ENCODE measurements around the gene SPATA3. TPM values are rescaled to one million over a fixed set of nuclear protein-coding genes. Genes with fewer than 3 reads are reported as not detected.

The SPATA3 gene
- polyA plus RNA-seq, 3 donors = not detected

DNA sequence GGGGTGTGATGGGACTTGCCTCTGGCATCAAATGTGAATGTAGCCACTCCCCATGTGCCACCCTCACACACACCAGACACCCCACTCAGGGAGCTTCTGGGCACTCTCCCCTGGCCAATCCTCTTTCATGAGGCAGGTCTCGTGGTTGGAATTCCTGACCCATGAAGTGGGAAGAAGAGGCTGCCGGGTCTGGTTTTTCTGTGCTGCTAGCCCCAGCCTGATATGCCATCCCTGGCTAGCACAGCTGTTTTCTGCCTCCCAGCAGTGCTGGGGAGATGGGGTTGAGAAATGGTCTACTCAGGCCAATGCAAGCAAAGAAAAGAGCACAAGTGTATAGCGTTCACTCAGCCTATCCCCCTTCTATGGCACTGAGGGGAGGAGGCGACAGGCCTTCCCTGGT lies 40.2 kb downstream of the SPATA3 start:
- H3K36me3 Mint-ChIP-seq = no peaks in the 10 kb centered on the region
- Histone ChIP-seq H3K9me3 (replicated peaks in 1 of 2; ENCODE audit: control insufficient read depth in 1 of 2, insufficient read depth in 1 of 2, low read length in 2 of 2) (peaks cover 0 to 19% of the 10 kb centered on the region in 2 donors), H3K79me2 (ENCODE audit: insufficient read depth, low read length) (no peaks in the 10 kb centered on the region), H3K27me3 (ENCODE audit: control insufficient read depth in 2 of 2, insufficient read depth in 2 of 2, low read length in 2 of 2) (peaks cover 36 to 52% of the 10 kb centered on the region in 2 donors), H3K36me3 (replicated peaks in 1 of 2; ENCODE audit: control insufficient read depth in 1 of 2, insufficient read depth in 2 of 2, low read length in 2 of 2) (no peaks in the 10 kb centered on the region), H3K4me3 (replicated peaks in 1 of 3; ENCODE audit: low read depth in 2 of 3, low read length in 3 of 3) (no peak overlapping the region), H3K27ac (ENCODE audit: low read depth in 1 of 2, low read length in 2 of 2) (no peak overlapping the region), H3K9ac (ENCODE audit: insufficient read depth, low read length, poor library complexity, severe bottlenecking) (no peak overlapping the region), H3K4me2 (replicated peaks; ENCODE audit: extremely low read depth, low read length, poor library complexity, severe bottlenecking) (no peak overlapping the region), H3K4me1 (ENCODE audit: control insufficient read depth in 1 of 2, insufficient read depth in 2 of 2, low read length in 2 of 2) (peaks cover 0 to 2% of the 10 kb centered on the region in 2 donors), H4K20me1 (ENCODE audit: insufficient read depth, low read length) (no peaks in the 10 kb centered on the region), H2AFZ (ENCODE audit: insufficient read depth, low read depth, low read length, poor library complexity, severe bottlenecking) (no peak overlapping the region)
- peaks cover 0 to 10% (median 2%) of the 10 kb centered on the region in 7 donors for H3K9me3 Mint-ChIP-seq
- 100% methylated on average over 1 of the region's 4 CpGs for WGBS (ENCODE audit: insufficient coverage)
- TF ChIP-seq, protein P1, sequence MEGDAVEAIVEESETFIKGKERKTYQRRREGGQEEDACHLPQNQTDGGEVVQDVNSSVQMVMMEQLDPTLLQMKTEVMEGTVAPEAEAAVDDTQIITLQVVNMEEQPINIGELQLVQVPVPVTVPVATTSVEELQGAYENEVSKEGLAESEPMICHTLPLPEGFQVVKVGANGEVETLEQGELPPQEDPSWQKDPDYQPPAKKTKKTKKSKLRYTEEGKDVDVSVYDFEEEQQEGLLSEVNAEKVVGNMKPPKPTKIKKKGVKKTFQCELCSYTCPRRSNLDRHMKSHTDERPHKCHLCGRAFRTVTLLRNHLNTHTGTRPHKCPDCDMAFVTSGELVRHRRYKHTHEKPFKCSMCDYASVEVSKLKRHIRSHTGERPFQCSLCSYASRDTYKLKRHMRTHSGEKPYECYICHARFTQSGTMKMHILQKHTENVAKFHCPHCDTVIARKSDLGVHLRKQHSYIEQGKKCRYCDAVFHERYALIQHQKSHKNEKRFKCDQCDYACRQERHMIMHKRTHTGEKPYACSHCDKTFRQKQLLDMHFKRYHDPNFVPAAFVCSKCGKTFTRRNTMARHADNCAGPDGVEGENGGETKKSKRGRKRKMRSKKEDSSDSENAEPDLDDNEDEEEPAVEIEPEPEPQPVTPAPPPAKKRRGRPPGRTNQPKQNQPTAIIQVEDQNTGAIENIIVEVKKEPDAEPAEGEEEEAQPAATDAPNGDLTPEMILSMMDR (IDR thresholded peaks at IDR 0.05) = no peak
- no peak for DNase-seq
- intact Hi-C loops (cut with micrococcal nuclease) = no loop called here
- peaks cover 4% of the 10 kb centered on the region for H3K4me1 Mint-ChIP-seq
- H3K27me3 Mint-ChIP-seq (ENCODE audit: low read depth in 3 of 3) = peaks cover 49 to 68% (median 60%) of the 10 kb centered on the region in 3 donors
- no peak overlapping the region for H3K27ac Mint-ChIP-seq
- peak overlapping the region in 1 of 2 donors; percentile 89 for H3K4me3 Mint-ChIP-seq

- no peak overlapping the region for H3K27ac Mint-ChIP-seq
- Histone ChIP-seq H3K4me2 (replicated peaks; ENCODE audit: extremely low read depth, low read length, poor library complexity, severe bottlenecking) (no peak overlapping the region), H4K20me1 (ENCODE audit: insufficient read depth, low read length) (no peaks in the 10 kb centered on the region), H3K27me3 (ENCODE audit: control insufficient read depth in 2 of 2, insufficient read depth in 2 of 2, low read length in 2 of 2) (peaks cover 36 to 56% of the 10 kb centered on the region in 2 donors), H3K9ac (ENCODE audit: insufficient read depth, low read length, poor library complexity, severe bottlenecking) (no peak overlapping the region), H3K4me3 (replicated peaks in 1 of 3; ENCODE audit: low read depth in 2 of 3, low read length in 3 of 3) (no peak overlapping the region), H2AFZ (ENCODE audit: insufficient read depth, low read depth, low read length, poor library complexity, severe bottlenecking) (no peak overlapping the region), H3K79me2 (ENCODE audit: insufficient read depth, low read length) (no peaks in the 10 kb centered on the region), H3K9me3 (replicated peaks in 1 of 2; ENCODE audit: control insufficient read depth in 1 of 2, insufficient read depth in 1 of 2, low read length in 2 of 2) (peaks cover 0 to 19% of the 10 kb centered on the region in 2 donors), H3K4me1 (ENCODE audit: control insufficient read depth in 1 of 2, insufficient read depth in 2 of 2, low read length in 2 of 2) (peaks cover 0 to 2% of the 10 kb centered on the region in 2 donors), H3K36me3 (replicated peaks in 1 of 2; ENCODE audit: control insufficient read depth in 1 of 2, insufficient read depth in 2 of 2, low read length in 2 of 2) (no peaks in the 10 kb centered on the region), H3K27ac (ENCODE audit: low read depth in 1 of 2, low read length in 2 of 2) (no peak overlapping the region)
- peaks cover 52 to 73% (median 65%) of the 10 kb centered on the region in 3 donors for H3K27me3 Mint-ChIP-seq (ENCODE audit: low read depth in 3 of 3)
- H3K36me3 Mint-ChIP-seq = no peaks in the 10 kb centered on the region
- peaks cover 4% of the 10 kb centered on the region for H3K4me1 Mint-ChIP-seq
- peaks cover 0 to 10% (median 2%) of the 10 kb centered on the region in 7 donors for H3K9me3 Mint-ChIP-seq
- intact Hi-C loops (cut with micrococcal nuclease) = no loop called here
- H3K4me3 Mint-ChIP-seq = peak overlapping the region in 1 of 2 donors; percentile 89
- WGBS (ENCODE audit: insufficient coverage) = 72% methylated on average over 4 of the region's 12 CpGs
- TF ChIP-seq, protein P1 (IDR thresholded peaks at IDR 0.05) = no peak
- no peak for DNase-seq
Measured at GRCh38 chr2:231036578-231037106, 40.7 kb downstream of the SPATA3 start.

Measured in CD14-positive monocyte (primary cell).